HG03135 (cell line): ENCODE measurements around the gene CTIF.

Source experiments
- ATAC-seq: cut with Tn5 transposase; IDR thresholded peaks from one replicate; pipeline ENCODE4 v1.9.1; 2021; ENCODE audit warnings: mild to moderate bottlenecking, moderate library complexity; ENCODE audit not compliant: unreplicated experiment

The CTIF gene

DNA sequence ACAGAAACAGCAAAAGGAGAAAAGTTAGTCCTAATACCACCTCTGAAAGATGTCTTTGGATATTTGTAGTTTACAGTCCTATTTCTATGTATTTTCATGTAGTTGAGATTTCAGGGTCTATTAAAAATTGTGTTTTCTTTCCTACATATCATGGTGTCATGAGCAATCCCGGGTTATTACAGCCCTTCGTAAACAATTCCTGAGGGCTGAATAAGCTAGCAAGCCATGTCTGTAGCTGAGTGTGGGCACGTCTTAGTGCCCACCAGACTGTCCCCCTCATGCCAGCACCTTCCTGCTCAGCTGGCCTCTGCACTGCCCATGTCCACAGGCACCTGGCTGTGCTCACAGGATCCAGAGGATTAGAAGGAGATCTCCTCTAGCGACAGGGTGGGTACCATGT is 60.6 kb downstream of the CTIF start:
- no peak for ATAC-seq

DNA sequence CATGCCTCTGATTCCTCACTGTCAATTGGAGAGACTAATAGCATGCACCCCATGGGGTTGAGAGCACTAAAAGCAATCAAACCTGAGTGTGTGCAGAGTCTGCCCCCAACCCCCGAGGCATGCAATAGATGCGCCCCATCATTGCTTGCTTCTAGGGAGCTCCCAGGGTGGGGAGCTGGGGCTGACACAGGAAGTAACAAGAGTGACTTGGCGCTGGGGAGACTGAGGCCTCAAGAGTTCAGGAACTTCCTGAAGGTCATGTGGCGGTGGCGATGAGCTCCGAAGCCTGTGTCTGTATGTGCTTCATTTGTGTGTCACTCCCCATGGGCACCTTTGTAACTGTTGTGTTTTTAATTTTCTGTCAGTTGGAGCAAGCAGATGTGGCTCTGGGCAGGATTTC is 61.2 kb downstream of the CTIF start:
- ATAC-seq: no peak

DNA sequence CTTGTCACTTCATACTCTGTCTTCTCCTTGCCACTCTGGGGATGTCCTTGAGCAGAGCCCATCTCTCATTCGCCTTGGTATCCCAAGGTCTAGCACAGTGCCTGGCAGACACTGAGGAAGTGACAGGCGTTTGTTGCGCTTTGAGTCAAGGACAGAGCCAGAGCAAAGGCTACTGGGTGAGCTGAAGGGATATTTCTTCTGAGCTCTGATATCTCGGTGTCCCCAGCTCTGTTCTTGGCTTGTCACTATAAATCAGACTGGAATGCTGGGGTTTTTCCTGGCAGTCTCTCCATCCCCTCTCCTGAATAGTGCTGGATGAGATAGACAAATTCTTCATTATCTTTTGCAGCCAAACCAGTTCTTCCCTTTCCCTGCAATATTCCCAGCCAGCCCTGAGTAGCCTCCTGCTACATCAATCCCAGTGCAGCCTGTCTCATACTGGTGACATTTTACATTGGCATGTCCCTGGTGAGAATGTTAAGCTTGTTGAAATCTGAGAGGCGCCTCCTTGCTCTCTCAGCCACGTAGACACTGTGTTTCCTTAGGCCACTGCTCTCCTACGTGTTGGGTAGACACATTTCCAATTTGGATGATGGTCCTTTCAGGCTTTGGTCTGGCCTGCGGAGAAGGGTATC is 61.7 kb downstream of the CTIF start:
- no peak for ATAC-seq

DNA sequence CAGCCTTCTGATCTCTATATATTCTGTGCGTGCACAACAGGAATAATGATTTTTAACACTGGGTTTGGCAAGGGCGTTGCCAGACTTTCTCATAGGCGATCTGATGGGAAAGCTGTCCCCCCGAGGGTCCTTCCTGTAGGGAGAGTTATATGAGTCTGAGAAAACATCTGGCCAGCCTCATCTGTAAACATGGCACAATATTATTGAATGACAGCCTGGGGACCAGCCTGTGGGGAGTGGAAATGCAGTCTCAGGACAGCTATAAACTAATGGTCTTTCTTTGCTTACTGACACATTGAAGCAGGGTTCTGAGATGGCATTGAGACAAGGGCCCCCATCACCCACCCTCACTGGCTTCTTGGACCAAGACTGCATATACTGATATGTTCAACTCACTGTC is 62.5 kb downstream of the CTIF start:
- no peak for ATAC-seq

DNA sequence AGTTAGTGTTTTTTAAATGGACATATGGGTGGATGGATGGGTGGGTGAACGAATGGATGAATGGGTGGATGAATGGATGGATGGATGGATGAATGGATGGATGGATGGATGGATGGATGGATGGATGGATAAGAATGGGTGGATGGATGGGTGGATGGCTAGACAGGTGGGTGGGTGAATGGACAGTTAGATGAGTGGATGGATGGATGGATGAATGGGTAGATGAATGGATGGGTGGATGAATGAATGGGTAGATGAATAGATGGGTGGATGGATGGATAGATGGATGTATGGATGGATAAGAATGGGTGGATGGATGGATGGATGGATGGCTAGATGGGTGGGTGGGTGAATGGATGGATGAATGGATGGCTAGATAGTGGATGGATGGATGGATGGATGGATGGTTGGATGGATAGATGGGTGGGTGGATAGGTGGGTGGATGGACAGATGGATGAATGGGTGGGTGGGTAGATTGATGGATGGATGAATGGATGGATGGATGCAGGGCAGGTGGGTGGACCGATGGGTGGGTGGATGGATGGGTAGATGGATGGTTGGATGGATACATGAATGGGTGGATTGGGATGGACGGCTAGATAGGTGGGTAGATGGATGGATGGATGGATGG is 64.0 kb downstream of the CTIF start:
- ATAC-seq: no peak

DNA sequence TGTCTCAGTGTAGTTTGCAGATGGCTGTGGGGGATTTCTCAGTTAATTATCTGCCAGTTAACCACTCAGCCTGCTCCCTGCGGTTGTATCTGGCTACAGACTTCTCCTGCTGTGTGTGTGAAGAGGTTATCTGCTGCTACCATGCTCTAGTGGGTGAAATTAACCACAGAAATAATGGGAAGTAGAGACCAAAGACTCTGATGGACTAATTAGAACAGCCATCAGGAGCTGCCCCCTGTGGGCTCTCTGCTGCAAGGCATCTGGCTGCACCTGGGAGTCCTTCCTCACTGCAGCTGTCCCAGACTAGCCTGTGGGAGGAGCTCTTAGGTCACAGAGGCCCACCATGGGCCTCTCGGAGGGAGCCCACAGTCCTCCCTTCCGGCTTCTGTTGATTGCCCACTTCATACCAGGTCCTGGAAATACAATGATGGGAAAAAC is 66.6 kb downstream of the CTIF start:
- no peak for ATAC-seq

DNA sequence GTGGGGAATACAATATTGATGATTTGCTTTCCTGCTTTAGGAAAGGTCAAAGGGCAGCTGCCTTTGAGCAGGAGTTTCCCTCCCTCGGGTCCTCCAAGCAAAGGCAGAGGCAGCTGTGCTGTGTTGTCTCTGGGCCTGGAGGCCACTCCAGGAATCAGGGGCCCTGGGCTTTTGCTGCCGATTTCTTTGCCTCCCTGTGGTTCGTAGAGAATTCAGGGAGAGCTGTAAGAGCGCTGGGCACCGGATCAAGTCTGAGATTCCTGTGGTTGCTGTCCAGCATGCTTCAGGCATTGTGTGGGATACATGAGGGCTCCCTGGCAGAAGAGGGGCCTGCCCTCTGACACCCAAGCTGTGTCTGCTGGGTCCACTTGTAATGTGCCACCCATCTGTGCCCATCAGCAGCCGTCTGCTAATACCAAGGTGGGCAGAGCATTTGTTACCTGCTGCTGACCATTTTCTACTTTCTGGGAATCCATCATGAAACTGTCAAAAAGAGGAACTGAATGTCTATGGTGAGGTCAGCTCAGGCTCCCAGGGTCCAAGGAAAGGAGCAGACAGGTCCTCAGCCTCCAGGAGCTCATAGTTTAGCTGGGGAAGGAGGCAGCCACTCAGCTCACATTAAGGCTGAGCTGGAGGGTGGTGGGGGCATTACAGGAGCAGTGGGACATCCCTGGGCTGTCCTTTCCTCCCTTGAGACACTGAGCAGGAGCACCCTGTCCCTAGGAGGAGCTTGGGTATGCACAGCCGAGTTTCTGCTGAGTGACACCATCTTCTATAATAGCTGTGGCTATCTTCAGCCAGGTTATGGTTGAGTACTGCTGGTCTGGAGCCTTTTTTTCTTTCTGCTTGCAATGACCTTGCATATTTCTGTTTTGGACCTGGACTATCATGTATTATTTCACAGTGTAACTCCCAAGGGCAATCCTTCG is 68.5 kb downstream of the CTIF start:
- ATAC-seq: no peak

DNA sequence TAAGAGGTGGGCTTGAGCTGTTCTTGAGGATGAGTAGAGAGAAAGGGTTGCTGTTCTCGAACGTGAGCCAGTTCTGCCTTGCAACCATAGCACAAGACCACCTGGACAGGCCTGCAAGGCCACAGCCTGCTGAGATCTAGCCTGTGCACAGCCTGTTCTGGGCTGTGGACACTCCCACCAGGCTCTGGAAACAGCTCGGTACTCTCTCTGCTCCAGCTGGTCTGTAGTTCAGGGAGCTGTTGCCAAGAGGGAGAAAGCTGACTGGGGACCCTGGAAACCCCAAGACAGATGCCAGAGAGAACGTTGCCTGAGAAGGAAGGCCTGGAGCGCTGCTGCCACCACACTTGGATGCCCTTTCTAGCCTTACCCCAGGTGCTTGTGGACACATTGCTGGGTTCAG is 69.8 kb downstream of the CTIF start:
- no peak for ATAC-seq

DNA sequence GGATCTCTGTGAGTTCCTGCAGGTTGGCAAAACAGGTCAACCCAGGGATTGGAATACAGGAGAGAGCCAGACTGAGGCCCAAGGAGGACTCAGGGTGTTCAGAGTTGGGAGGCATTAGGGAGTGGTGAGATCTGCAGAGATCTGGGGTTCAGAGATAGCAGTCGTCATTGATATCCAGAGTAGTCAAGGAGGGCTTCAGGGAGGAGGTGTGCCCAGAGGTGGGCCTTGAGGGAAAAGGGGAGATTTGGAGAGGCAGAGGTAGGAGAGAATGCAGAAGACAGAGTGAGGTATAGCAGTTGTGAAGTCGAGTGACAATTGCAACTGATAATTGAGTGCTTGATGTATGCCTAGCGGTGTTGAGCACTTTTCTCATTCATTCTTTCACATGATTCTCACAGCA is 70.3 kb downstream of the CTIF start:
- no peak for ATAC-seq

DNA sequence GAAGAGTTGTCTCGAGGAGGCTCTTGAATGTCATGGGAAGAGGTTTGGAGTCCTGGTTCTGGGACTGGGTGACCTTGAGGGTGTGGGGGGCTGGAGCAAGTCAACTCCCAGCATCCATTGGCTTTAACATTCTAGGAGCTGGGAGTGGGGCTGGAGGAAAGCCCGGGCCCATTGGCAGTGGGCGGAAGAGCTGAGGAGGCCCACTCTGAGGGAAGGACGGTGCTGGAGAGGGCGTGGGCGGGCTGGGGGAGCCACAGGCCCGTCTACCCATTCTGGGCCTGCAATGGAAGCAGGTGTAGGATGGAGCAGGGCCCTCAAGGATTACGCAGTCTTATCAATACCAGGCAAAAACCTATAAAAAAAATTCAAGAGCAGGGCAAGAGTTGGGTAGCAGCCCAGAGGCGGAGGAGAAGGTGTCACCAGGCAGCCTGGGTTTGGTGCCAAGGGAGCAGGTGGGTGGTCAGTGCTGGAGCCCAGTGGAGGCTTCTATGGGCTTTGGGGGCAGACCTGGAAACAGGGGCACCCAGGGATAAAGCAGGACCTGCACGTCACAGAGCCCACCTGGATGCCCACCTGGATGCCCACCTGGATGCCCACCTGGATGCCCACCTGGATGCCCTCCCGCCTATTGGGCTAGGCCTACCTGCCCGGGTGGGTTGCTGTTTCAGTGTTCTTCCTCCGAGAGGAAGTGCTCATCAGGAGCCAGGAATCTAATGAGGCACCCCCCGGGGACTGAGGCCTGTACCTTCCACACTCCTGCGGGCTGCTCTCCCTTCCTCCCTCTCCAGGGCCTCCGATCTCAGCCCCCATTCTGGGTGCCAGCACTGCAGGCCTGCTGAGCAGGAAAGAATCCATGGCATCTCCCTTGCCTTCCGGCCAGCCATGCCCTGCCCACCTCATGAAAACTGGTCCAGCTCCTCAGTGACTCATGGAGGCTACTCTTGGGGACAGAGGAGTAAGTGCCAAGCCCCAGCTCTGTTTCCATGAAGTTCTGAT is 71.3 kb downstream of the CTIF start:
- ATAC-seq: no peak

DNA sequence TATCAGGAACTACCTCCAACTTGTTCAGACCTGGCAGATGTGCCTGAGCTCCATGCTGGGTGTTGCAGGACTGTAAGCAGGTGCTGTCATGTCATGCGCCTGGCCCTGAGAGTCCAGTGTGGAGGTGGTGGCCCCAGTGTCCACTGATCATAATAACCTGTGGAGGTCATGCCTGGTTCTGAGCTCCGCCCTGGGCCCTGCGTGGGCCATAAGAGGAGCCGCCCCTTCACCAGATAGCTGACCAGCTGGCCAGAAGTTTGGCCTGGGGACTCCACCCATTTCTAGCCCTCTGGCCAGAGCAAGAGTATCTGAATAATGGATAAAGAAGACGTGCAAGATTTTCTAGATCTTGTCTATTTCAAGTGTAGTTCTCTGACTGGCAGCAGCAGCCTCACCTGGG is 72.4 kb downstream of the CTIF start:
- ATAC-seq: no peak

DNA sequence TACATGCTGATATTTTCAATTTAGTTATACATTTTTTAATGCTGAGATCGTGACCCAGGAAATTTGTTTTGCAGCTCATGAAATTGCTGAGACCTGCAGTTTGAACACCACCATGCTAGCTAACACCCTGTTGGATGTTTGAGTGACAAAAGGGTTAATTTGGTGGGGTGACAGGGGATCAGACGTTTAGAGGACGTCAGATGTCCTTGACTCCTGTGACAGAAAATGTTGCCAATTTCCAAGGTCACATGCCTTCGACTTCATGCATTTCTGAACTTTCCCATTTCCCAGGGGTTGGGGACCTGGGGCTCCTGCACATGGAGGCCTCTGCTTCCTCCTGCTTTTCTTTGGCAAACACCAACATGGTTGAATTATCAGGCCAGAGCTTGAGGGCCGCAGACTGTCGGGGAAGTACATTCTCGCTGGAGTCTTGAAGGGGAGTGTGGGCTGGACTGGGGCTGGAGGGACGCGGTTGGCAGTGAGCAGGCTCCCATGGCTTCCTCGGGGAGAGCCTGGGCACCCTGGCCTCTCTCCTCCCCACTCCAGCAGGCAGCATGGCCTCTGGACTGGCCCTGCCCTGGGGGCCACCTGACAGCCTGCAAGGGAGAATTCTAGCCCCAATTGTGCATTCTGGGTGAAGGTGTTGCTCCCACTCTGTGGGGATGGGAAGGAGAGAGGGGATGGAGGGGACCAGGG is 73.1 kb downstream of the CTIF start:
- ATAC-seq: no peak

DNA sequence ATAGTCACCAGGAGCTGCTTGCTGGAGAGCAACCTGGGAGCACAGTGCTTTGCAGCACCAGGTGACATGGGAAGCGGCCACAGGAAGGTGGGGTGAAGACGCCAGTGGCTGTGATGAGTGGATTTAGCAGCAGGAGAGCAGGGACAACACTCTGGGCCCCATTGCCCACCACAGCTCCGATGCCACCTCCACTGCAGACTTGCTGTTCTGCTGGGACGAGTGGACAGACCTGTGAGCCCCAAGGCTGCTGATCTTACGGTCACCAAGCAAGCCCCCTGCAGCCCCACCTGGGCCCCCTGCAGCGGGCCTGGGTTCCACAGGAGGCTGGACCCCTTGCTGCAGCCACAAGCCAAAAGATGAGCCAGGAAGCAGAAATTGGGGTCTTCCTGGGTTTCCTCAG is 73.7 kb downstream of the CTIF start:
- ATAC-seq: no peak

DNA sequence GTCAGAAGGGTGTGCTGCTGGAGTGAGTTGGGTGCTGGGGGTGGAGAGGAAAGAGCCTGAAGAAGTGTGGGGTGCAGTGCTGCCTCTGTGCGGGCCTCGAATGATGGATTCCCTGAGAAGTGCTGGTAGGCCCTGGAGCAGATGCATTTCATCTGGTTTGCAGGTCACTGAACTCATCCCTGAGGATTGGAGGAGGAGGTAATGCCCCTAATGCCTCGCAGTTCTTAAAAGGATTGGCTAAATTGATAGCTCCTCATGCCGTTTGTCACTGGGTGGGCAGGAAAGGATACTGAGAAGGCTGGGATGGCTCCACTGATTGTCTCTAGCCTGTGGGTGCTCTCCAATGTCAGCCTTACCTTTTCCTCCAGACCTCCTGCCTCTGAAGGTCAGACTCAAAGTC is 74.1 kb downstream of the CTIF start:
- no peak for ATAC-seq

DNA sequence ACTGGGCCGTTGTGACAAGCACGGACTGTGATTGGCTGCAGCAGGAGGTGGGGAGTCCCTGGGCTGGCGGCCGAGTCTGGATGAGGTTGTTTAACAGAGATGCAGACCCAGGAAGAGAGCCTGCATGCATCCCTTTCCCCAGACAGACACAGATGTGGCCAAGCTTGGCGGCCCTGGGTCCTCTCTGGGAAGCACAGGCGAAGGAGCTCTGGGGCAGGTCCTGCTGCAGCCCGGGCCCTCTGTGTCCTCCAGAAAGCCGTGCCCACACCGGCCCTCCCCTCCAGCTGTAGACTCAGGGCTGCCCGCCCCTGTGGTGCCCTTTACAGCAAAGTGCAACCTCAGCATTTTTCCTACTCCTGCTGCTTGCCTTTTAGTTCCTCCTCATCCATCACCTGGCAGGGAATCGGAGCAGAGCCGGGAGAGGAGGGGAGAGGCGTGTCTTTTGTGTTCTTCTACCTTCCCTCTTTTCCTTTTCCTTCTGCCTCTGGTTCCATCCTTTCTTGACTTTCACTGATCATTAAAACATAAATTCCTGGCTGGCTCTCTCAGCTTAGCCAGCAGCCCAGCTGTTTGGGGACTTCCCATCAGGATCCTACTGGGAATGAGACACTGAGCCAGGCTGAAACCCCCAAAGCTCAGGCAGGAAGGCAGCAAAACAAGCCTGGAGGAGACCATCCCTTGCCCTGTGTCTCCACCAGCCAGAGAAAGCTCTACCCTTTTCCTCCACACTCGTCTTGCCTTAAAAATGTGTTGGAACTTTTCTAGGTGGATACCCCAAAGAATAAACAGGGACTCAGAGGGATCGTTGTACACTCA is 75.0 kb downstream of the CTIF start:
- no peak for ATAC-seq

DNA sequence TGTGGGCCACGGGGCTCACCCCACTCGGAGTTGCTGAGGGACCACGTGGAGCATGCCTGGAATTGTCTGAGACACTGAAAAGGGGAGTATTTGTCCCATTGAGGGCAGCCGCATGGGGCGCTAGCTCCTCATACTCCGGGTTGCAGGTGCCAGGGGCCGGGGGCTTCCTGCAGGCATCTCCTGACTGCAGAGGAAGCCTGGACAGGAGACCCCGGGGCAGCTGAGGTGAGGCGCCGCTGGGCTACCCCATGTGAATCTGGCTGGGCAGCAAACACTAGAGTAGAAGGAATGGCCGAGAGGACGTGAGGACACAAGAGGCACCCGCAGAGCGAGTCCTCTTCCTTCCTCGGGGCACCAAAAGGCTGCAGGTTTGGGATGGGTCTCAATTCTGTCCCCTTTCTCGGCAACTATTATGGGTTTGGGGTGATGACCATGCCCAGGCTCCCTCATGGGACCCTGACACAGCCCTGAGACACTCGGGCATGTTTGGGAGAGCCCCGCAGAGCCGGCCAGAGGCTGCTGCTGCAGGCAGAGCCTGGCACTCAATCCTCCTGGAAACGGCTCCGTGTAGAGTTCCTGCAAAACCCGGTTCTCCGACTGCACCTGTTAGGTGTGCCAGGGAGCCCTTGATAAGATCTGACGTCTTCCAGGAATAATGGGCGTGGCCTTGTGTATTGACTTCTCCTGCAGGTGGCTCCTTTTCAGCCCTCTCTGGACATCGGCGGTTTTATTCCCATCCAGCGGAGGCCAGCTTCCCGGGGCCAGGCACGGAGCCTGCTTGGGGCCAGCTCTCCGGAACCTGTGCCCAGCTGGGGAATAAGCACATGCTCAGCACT is 77.0 kb downstream of the CTIF start:
- no peak for ATAC-seq

DNA sequence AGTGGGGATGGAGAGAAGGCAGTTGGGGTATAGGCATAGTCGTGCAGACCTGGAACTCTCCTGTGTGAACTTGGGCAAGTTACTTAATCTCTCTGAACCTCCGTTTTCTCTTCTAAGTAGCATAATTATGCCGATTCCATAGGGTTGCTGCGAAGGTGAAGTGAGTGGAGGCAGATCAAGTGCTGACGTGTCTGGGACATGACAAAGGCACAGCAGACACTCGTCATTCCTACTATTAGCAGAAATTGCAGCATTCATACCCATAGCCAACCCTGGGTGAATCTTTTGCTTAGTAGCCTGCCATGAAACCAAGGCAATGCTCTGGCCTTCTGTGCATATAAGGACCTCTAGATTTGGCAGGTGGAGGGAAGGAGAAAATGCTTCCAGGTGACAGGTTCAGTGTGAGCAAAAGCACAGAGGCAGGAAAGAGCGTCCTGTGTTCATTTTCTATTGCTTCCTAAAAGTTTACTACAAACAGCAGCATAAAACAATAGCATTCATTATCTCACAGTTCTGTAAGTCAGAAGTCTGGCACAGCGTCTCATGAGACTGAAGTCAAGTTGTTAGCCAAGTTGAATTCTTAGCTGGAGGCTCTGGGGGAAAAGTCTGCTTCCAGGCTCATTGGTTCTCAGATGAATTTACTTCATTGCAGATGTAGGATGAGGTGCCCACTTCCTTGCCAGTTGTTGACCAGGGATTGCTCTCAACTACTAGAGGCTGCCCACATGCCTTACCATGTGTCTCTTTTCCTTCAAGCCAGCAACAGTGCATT is 77.8 kb downstream of the CTIF start:
- no peak for ATAC-seq
